ENCODE results near the gene GNA12.

GNA12 gene

GRCh38 chr7:2761131-2761624, 82.9 kb downstream of the GNA12 start:
- peaks cover 9% of the 10 kb centered on the region for H3K36me3 ChIP-seq (ENCODE audit: low read depth)
- no peaks in the 10 kb centered on the region for H3K9me3 ChIP-seq (ENCODE audit: severe bottlenecking)
- no peak for ATAC-seq (ENCODE audit: low read depth)
- H3K27me3 ChIP-seq (ENCODE audit: insufficient read depth, poor library complexity, severe bottlenecking): no peaks in the 10 kb centered on the region
- DNase-seq (ENCODE audit: low spot score): no peak
- H3K4me3 ChIP-seq (ENCODE audit: severe bottlenecking): no peak overlapping the region
- TF ChIP-seq, protein P1, sequence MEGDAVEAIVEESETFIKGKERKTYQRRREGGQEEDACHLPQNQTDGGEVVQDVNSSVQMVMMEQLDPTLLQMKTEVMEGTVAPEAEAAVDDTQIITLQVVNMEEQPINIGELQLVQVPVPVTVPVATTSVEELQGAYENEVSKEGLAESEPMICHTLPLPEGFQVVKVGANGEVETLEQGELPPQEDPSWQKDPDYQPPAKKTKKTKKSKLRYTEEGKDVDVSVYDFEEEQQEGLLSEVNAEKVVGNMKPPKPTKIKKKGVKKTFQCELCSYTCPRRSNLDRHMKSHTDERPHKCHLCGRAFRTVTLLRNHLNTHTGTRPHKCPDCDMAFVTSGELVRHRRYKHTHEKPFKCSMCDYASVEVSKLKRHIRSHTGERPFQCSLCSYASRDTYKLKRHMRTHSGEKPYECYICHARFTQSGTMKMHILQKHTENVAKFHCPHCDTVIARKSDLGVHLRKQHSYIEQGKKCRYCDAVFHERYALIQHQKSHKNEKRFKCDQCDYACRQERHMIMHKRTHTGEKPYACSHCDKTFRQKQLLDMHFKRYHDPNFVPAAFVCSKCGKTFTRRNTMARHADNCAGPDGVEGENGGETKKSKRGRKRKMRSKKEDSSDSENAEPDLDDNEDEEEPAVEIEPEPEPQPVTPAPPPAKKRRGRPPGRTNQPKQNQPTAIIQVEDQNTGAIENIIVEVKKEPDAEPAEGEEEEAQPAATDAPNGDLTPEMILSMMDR (IDR thresholded peaks at IDR 0.05; ENCODE audit: poor library complexity, severe bottlenecking): no peak
- H3K4me1 ChIP-seq (ENCODE audit: insufficient read depth, poor library complexity, severe bottlenecking): peaks cover 25% of the 10 kb centered on the region
- H3K27ac ChIP-seq (ENCODE audit: poor library complexity, severe bottlenecking): no peak overlapping the region

GRCh38 chr7:2760098-2760889, 83.8 kb downstream of the GNA12 start:
- peak; percentile 9; the same call in 1 of the 3 replicates for ATAC-seq (ENCODE audit: low read depth)
- Histone ChIP-seq H3K27me3 (ENCODE audit: insufficient read depth, poor library complexity, severe bottlenecking) (no peaks in the 10 kb centered on the region), H3K9me3 (ENCODE audit: severe bottlenecking) (no peaks in the 10 kb centered on the region), H3K36me3 (ENCODE audit: low read depth) (peaks cover 16% of the 10 kb centered on the region), H3K4me3 (ENCODE audit: severe bottlenecking) (no peak overlapping the region), H3K4me1 (ENCODE audit: insufficient read depth, poor library complexity, severe bottlenecking) (peaks cover 32% of the 10 kb centered on the region), H3K27ac (ENCODE audit: poor library complexity, severe bottlenecking) (peak overlapping the region; percentile 94)
- no peak for DNase-seq (ENCODE audit: low spot score)
- TF ChIP-seq, protein P1 (IDR thresholded peaks at IDR 0.05; ENCODE audit: poor library complexity, severe bottlenecking): peak; percentile 50

DNA sequence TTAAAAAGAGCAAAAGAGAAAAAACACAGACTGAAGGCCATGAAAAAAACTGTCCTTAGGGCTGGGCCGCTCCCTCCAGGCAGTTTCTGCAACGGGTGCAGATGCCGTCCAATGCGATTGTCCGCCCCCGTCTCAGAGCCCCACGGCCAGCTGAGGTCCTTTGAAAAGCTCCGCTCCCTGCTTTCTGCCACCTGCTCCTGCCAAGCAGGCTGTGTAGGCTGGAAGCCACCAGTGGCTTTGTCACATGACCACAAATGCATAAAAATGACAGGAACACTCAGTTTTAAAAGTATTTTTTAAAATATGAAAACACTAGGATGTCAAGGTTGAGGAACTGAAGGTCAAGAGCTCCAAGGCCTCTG, 84.4 kb downstream of the GNA12 start:
- TF ChIP-seq, protein P1 (IDR thresholded peaks at IDR 0.05; ENCODE audit: poor library complexity, severe bottlenecking): no peak
- Histone ChIP-seq H3K9me3 (ENCODE audit: severe bottlenecking) (no peaks in the 10 kb centered on the region), H3K4me1 (ENCODE audit: insufficient read depth, poor library complexity, severe bottlenecking) (peaks cover 32% of the 10 kb centered on the region), H3K27ac (ENCODE audit: poor library complexity, severe bottlenecking) (peak overlapping the region; percentile 94), H3K27me3 (ENCODE audit: insufficient read depth, poor library complexity, severe bottlenecking) (no peaks in the 10 kb centered on the region), H3K4me3 (ENCODE audit: severe bottlenecking) (no peak overlapping the region), H3K36me3 (ENCODE audit: low read depth) (peaks cover 17% of the 10 kb centered on the region)
- DNase-seq (ENCODE audit: low spot score) (no peak), ATAC-seq (ENCODE audit: low read depth) (no peak)

DNA sequence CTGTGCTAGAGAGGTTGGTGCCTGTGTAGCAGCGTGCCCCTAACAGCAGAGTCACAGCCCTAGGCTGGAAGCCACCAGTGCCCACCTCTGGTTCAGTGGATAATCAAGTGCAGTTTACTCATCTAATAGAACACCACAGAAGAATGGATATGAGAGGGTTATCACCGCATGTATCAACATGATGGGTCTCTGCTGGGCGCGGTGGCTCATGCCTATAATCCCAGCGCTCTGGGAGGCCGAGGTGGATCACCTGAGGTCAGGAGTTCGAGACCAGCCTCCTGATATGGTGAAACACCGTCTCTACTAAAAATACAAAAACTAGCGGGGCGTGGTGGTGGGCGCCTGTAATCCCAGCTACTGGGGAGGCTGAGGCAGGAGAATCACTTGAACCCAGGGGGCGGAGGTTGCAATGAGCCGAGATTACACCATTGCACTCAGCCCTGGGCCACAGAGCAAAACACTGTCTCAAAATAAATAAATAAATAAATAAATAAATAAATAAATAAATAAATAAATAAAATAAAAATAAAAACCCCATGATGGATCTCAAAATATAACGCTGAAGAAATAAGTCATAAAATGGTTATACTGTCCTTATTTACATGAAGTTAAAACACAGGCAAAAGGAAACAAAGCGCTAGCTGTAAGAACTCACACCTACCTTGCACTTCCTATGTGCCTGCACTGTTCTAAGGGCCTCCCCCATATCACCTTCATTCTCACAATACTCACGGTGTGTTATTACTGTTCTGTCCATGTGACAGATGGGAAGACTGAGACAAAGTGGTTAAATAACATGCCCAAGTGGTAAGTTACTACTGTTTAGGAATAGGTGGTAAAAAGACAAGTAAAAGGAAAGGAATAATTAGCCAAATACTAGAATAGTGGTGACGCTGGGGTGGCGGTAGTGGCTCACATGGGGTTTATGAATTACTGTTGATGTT, 85.2 kb downstream of the GNA12 start:
- DNase-seq (ENCODE audit: low spot score) (no peak), ATAC-seq (ENCODE audit: low read depth) (no peak)
- H3K9me3 ChIP-seq (ENCODE audit: severe bottlenecking): no peaks in the 10 kb centered on the region
- H3K4me3 ChIP-seq (ENCODE audit: severe bottlenecking): no peak overlapping the region
- H3K27ac ChIP-seq (ENCODE audit: poor library complexity, severe bottlenecking): peak overlapping the region; percentile 94
- peaks cover 32% of the 10 kb centered on the region for H3K4me1 ChIP-seq (ENCODE audit: insufficient read depth, poor library complexity, severe bottlenecking)
- no peaks in the 10 kb centered on the region for H3K27me3 ChIP-seq (ENCODE audit: insufficient read depth, poor library complexity, severe bottlenecking)
- H3K36me3 ChIP-seq (ENCODE audit: low read depth): peaks cover 17% of the 10 kb centered on the region
- TF ChIP-seq, protein P1 (IDR thresholded peaks at IDR 0.05; ENCODE audit: poor library complexity, severe bottlenecking): no peak

All from RWPE2 (cell line).